Measurements from ENCODE around the gene TNFSF15.

DNA sequence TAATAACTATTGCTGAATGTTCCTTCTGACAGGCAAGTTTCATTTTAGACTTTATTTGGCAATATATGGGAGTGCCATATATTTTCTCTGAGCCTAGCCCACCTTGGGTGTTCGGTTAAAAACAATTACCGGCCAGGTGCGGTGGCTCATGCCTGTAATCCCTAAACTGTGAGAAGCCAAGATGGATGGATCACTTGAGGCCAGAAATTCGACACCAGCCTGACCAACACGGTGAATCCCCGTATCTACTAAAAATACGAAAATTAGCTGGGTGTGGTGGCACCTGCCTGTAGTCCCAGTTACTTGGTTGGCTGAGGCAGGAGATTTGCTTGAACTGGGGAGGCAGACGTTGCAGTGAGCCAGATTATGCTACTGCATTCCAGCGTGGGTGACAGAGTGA lies 47.9 kb downstream of the TNFSF15 start:
- TF ChIP-seq CTCF (IDR thresholded peaks at IDR 0.05) = no peak
- no peak for TF ChIP-seq POLR2A (IDR thresholded peaks at IDR 0.05)

Data from esophagus squamous epithelium (tissue), 4 donors.